GM20431 (cell line): ENCODE results near the gene WDFY1.

Experiments used
- in situ Hi-C: fragments of 300-500 bp; cut with MseI, MboI; formaldehyde crosslinking; loops from one replicate; pipeline ENCODE4 v1.15.0; 2020; ENCODE audit warnings: low sequenced_read_pairs; ENCODE audit not compliant: unreplicated experiment

The WDFY1 gene, protein sequence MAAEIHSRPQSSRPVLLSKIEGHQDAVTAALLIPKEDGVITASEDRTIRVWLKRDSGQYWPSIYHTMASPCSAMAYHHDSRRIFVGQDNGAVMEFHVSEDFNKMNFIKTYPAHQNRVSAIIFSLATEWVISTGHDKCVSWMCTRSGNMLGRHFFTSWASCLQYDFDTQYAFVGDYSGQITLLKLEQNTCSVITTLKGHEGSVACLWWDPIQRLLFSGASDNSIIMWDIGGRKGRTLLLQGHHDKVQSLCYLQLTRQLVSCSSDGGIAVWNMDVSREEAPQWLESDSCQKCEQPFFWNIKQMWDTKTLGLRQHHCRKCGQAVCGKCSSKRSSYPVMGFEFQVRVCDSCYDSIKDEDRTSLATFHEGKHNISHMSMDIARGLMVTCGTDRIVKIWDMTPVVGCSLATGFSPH

DNA sequence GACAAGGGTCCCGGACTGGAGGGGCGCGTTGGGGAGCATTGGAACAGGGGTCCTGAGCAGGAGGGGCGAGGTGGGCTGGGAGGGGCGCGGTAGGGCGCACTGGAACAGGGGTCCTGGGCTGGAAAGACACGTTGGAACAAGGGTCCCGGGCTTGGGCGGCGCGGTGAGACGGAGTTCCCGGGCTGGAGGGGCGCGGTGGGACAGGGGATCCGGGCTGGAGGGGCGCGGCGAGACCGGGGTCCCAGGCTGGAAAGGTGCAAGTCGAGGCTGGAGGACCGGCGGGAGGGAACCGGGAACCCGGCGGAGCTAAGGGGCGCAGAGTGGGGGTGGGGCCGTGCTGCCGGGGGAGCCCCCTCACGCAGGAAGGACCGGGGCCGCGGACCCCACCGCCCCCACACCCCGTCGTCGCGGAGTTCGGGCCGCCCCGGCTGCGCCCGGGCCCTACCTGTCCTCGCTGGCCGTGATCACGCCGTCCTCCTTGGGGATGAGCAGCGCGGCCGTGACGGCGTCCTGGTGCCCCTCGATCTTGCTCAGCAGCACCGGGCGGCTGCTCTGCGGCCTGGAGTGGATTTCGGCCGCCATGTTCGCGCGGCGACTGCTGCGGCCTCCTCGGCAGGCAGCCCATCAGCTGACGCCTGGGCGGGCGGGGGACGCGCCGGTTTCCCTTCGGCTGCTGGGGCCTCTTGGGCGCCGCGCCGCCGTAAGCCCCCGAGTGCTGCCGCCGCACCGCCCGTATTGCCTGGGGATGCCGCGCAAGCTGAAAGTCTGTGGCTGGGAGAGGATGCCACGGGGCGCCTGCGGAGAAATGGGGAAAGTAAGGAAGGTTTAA lies at the start of gene WDFY1:
Gene WDFY1 (minus strand): TSS at position 633 of the 829 bp plus-strand sequence. CDS start 51 bp downstream, at position 582.
- in situ Hi-C loops: no loop called here

DNA sequence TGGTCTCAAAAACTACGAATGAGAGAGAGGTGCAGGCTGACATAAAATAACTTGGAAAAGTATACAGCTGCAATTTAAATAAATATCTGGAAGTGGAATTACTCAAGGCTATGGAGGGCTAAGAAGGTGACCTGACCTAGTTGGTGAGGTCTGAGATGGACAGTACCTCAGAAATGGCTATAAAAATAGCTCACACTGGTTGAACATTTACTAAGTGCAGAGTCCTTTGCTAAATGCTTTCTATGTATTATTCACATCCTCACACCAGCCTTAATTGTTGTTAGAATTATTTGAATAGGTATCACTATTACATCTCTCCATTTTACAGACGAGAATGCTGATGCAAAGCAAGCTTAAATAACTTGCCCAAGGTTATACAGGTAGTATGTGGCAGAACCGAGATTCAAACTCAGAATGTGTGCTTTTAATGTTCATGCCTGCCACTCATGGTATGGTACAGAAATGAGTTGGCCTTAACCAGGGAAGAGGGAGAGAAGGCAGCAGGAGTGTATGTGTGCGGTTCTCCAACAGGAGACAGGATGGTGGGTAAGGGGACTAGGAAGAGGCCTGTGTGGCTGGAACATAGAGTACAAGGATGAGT lies 49.5 kb upstream of the WDFY1 start:
- in situ Hi-C loops: loop anchor here (10.0 to 25.0 kb wide), 2 partner anchors 290 to 643 kb away; no protein-coding TSS in a partner anchor

DNA sequence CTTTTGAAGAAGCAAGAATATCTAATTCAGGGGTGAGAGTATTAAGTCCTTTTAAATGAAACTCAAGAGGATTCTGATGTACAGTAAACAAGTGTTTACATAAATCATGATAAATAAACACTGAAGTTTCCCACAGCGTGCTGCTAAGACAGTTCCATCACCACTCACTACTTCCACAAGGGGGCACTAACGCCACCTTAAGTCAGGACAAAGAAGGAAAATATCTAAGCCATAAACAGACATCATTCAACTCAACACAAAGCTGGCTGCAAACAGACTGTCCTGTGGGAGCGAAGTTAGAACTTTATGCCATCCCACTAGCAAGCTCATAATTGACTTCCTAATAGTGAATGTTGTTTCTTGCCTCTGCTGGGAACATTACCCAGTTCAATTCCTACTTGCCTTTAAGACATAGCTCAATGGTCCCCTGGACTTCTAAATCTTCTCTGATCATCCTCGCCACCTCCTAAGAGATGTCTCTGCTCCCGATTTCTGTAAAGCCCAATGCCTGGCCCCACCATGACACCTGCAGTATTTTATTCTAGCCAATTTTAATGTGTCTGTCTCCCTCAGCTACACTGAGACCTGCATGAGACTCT lies 48.6 kb upstream of the WDFY1 start:
- in situ Hi-C loops: loop anchor here (10.0 to 25.0 kb wide), 2 partner anchors 291 to 644 kb away; no protein-coding TSS in a partner anchor

DNA sequence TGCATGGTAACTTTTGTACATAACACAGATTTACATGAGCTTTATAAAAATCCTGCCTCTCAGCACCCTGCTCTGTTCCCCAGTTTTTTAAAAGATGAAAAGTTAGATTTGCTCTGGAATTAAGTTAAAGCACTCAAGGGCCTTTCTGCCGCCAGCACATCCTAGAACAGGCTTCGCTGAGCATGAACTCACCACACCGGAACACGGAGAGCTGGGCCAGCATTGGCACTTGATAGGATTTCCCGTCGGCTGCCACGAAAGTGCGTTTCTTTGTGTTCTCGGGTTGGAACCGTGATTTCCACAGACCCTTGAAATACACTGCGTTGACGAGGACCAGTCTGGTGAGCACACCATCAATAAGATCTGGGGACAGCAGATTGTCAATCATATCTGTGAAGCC lies 46.5 kb upstream of the WDFY1 start:
- in situ Hi-C loops: loop anchor here (10.0 to 25.0 kb wide), 2 partner anchors 293 to 646 kb away; no protein-coding TSS in a partner anchor

DNA sequence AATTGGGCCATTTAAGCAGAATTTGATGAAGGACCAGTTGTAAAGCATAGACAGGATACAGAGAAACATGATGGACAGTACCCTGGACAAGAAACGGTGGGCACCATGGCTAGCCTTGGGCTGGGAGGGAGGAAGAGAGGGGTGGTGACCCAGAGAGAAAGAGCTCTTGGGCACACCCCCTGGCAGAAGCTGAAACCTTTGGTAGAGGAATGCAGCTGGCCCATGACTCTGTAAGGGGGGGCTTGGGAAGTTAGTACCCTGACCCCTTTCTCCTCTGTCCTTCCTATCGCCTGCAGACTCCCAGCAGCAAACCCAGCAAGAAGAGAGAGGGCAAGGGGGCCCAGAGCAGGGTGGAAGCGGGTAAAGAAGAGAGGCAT lies 44.7 kb upstream of the WDFY1 start:
- in situ Hi-C loops: loop anchor here (10.0 to 25.0 kb wide), 2 partner anchors 295 to 647 kb away; no protein-coding TSS in a partner anchor

DNA sequence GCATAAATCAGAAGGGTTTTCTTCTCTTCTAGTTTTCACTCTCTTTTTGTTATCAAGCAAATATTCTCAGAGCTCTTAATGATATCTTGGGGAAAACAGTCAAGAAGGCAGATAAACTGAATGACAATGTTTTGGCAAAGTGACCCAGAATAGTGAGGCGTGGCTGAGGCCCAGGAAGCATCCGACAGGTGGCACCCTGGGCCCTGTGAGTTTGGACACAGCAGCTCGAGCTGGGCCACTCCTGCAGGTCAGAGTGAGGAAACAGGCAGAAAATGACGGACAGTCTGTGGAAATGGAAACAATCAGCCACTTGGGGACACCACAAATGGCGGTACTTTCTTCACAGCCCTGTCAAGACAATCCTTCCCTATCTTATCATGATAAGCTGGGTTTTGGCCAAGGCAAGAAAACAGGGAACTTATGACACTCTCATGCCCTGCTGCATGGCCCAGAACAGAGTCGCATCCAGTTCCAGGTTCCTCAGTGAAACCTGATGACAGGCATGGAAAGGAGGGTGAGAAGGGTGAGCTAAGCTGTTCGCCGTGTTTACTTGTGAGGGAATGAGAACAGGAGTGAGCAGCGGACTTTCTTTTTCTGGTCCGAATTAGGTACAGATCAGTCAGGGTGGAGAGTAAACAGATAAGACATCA lies 44.2 kb upstream of the WDFY1 start:
- in situ Hi-C loops: loop anchor here (25.0 kb wide), 1 partner anchor 648 kb away; no protein-coding TSS in a partner anchor

DNA sequence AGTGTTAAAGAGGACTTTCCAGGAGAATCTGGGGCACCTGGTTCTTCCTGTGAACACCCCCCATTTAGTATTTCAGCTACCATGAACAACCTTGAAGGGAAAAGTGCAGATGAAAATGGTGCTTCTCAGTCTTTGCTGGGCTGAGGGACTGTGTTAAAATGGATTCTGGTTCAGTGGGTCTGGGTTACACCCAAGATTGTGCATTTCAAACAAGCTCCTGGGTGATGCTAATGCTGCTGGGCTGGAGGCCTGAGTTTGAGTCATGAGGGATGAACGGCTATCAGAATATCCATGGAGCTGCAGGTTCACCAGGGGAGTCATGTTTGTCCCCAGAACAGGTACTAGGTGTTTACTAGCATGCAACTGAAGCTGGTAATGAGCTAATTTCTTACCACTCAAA lies 36.1 kb upstream of the WDFY1 start:
- in situ Hi-C loops: loop anchor here (25.0 kb wide), 1 partner anchor 656 kb away; no protein-coding TSS in a partner anchor

DNA sequence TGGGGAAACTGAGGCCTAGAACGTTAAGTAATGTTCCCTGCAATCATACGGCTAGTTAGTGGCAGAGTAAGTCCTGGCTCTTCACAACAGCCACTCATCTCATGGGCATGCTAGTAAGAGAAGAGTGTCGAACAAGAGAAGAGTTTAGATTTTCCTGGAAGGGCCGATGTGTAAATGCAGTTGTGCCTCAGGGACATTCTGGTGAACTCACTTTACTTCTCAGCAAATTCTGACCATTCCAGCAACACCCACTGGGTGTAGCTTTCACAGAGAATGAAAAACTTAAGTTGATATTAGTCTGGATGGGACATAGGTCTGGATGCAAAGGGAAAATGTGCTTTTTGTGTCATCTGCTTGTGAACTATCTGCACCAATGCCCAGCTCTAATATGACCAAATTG lies 35.7 kb upstream of the WDFY1 start:
- in situ Hi-C loops: loop anchor here (25.0 kb wide), 1 partner anchor 656 kb away; no protein-coding TSS in a partner anchor

DNA sequence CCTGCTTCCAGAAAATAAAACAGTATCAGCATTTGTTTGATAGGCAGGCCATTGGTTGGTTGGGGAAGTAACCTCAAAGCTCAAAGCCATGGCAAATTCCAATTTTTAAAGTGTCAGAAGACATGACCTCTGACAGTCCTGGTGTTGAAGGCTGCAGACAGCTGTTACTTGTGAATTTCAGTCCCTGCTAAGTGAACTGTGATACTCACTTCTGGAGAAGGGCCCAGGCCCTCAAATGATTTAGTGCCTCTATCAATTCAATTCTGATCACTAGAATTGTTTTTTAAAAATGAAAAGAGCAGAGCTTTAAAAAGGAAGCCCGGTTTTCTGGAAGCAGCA lies 35.2 kb upstream of the WDFY1 start:
- in situ Hi-C loops: loop anchor here (25.0 kb wide), 1 partner anchor 657 kb away; no protein-coding TSS in a partner anchor

DNA sequence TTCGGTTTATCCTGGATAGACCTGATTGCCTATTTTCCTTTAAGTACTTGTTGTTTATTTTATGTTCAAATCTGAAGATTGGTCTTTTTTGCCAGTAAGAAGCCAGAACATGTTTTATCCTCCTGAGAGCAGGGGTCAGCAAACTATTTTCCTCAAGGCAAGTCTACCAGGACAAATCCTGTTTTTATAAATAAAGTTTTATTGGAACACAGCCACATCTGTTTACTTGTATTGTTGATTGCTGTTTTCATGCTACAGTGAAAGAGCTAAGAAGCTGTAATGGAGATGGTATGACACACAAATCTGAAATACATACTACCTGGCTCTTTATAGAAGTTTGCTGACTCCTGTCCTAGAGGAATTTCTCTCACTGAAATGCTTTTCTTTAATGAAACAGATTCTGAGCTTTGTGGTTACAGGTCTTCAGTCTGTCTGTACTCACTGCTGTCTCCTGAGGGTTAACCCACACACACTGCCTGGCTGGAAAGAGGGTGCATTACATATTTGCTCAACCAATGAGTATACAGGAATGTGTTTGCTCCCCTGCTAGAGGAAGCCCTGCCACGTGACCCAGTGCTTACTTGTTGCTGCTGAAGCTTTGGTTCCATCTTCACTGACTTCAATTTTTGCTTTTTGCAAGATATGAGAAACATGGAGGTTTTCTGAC lies 34.7 kb upstream of the WDFY1 start:
- in situ Hi-C loops: loop anchor here (25.0 kb wide), 1 partner anchor 657 kb away; no protein-coding TSS in a partner anchor

DNA sequence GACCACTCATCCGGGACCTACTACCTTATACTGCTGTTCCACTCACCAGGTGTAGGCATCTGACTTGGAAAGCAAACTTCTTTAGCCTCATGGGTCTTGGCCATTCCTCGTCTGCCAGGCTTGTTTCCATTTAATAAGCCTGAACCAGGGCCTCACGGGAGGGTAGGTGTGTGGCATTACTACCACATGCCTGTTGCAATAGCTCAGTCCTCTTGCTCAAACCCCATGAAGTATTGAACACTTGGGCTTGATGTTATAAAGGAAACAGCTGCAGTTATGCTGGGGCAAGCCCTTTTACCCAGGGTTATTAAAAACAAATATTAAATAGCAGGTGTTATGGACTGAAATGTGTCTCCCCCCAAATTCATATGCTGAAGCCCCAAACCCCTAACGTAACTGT lies 33.3 kb upstream of the WDFY1 start:
- in situ Hi-C loops: loop anchor here (25.0 kb wide), 1 partner anchor 659 kb away; no protein-coding TSS in a partner anchor

DNA sequence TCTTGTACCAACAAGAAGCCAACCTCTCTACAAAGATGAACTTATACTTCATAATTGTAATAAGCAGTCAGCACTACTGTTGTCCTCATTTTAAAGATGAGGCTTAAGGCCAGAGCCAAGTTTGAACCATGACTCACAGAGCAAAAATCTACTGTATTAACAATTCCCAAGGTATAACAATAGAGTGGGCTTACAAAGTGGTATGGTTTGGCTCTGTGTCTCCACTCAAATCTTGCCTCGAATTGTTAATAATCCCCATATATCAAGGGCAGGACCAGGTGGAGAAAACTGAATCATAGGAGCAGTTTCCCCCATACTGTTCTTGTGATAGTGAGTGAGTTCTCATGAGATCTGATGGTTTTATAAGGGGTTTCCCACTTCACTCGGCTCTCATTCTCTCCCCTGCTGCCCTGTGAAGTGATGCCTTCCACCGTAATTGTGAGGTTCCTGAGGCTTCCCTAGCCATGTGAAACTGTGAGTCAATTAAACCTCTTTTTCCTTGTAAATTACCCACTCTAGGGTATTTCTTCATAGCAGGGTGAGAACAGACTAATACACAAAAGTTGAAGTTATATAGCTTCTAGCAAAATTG lies 31.6 kb upstream of the WDFY1 start:
- in situ Hi-C loops: loop anchor here (25.0 kb wide), 1 partner anchor 661 kb away; no protein-coding TSS in a partner anchor

DNA sequence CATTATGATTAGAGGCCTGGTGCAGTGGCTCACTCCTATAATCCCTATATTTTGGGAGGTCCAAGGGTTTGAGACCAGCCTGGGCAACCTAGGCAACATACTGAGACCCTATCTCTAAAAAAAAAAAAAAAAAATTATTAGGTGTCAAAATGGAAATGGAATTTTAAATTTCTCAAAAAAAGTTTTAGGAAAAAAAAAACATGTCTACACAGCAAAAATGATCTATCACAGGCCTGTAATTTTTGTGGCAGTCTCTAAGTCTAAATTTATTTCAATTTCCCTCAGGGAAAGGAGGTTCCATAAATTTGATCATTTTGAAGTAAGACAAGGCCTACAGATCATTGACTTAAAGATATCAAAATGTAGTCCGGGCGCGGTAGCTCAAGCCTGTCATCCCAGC lies 28.5 kb upstream of the WDFY1 start:
- in situ Hi-C loops: no loop called here

DNA sequence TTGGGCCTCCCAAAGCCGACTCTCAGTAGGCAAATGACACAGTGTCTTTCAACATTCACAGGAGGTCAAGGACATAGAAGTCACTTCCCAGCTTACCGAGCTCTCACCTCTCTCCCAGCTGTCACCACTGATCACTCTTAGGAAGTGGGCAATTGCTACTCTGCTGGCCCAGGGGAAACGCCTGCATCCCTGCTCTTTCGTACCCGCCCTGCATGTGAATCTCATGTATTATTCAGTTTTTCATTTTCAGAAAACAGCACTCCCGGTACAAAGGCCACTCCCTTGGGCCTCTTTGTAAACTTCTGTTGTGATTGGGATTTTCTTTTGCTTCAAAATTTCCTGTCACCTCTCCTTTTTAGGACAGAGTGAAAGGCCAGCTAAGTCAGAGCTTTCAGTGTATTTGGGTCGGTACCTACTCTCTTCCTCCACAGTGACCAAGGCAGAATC lies 27.5 kb upstream of the WDFY1 start:
- in situ Hi-C loops: no loop called here

DNA sequence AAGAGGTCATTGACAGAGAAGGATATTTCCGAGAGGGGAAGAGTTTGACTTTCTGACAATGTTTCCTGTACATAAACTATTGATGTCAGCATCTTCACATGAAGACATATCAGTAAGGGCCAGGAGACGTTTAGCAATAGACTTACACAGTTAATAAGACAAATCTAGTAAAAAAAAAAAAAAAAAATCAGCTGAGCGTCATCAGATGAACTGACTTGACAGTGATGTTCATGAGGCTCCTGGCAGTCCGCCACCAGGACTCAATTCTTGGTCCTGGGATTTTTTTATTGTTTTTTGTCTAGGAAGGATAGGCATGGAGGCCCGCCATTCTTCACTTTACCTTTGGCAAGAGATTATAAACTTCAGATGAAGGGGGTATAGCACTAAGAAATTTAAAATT lies 26.6 kb upstream of the WDFY1 start:
- in situ Hi-C loops: no loop called here

DNA sequence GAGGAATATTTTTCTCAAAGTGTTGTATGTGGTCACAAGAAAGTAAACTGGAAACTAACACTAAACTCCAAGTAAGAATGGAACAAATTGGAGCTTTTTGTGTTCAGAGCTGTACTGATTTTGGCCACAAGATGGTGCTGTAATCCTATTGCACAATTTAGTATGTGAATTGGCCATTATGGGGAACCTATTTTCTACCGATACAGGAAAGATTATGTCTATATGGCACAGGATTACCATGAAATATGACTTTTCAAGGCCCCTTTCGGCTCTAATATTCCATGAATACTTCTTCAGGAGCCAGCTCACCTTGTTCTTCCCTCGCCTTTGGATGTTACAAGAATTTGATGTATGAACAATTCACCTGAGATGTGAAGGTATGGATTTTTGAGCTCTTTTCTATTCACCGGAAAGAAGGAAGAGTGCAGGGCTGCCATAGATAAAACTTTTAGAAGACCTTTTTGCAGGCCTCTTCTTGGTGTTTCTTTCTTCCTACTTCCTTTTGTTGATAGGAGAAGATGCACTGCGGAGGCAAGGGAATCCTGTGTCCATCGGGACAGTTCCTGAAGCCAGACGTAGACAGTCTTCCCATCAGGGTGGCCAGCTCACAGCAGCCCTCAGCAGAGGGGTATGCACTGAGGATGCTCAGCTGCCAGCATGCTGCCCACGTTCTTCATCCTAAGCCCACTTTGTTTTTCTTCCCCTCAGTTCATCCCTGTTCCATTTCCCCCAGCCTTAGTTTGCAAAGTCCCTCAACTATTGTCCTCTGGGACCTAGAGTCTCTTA lies 25.4 kb upstream of the WDFY1 start:
- in situ Hi-C loops: no loop called here

DNA sequence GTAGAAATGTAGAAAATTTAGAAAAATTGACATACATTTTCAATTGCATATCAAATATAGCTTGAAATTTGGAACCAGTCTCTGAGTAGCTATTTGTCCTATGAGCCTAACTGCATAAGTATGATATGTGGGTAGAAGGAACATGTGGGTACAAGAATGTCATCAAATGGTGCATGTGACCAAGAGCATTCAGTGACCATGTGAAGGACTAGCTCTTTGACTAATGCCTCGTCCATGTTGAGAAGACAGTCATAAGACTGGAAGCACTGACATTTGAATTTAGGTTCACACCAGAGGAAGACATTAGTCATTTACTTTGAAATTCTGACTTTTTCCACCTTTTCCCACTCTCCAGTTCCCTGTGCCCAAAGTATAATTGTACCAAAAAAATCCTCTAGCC lies 24.7 kb upstream of the WDFY1 start:
- in situ Hi-C loops: no loop called here

DNA sequence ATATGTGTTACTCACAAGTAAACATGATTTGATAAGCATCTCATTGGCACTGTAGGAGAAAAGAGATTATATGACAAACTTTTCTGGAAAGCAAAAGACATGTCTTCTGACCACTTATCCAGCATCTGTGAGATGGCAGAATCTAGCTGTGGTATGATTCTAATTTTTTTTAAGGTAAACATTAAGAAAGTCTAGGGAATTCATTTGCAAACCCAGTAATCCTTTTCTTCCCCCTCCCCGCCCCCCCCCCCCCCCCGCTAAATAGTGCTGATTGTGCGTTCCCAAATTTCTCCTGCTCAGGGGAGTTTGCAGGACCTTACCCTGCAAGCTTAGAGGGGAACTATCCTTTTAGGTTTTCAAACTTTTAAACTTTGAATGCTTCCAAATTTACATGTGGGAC lies 24.2 kb upstream of the WDFY1 start:
- in situ Hi-C loops: no loop called here
